ENCODE measurements around the gene MTA2. TPM values are rescaled to one million over a fixed set of nuclear protein-coding genes. Genes with fewer than 3 reads are reported as not detected.

MTA2 gene
- total and polyA plus RNA-seq, 10 of the 15 experiments (the other 5 are each of a cell fraction or from before 2014, with no cell fraction given), result 6.7 to 201 (median 113) TPM

GRCh38 chr11:62621567-62622470, 20.2 kb upstream of the MTA2 start, which contains the start of gene B3GAT3 (continued):
- TF ChIP-seq SIX5 (IDR thresholded peaks at IDR 0.05; ENCODE audit: low read depth, low read length, severe bottlenecking) (peak; percentile 20), NFYB (IDR thresholded peaks at IDR 0.05; ENCODE audit: insufficient read depth, low read depth, low read length) (no peak), USF1 (IDR thresholded peaks at IDR 0.05; ENCODE audit: borderline replicate concordance, extremely low read length, insufficient read depth, low read depth, low read length) (peak; percentile 74), CBFB (IDR thresholded peaks at IDR 0.05; ENCODE audit: low read depth) (peak; percentile 55; the same call in 1 of the 2 replicates), E2F4 (IDR thresholded peaks at IDR 0.05; ENCODE audit: low read depth, low read length) (peak; percentile 25; the same call in 1 of the 2 replicates), SMARCA5 (IDR thresholded peaks at IDR 0.05) (0 out of 2 replicates have a peak, but pooled peaks have one; percentile 39), BCL3 (IDR thresholded peaks at IDR 0.05; ENCODE audit: borderline replicate concordance, insufficient read depth, low read depth, low read length, poor library complexity, severe bottlenecking) (peak; percentile 87), DPF2 (IDR thresholded peaks at IDR 0.05) (peak; percentile 66; the same call in 1 of the 2 replicates), YY1 (IDR thresholded peaks at IDR 0.05; ENCODE audit: low read depth, low read length) (peak; percentile 78), ATF7 (IDR thresholded peaks at IDR 0.05; ENCODE audit: low read depth) (peak; percentile 99), HDAC6 (IDR thresholded peaks at IDR 0.05; ENCODE audit: unreplicated experiment) (no peak), ZNF384 (IDR thresholded peaks at IDR 0.05; ENCODE audit: borderline replicate concordance, low read depth, low read length) (no peak), SUPT20H (IDR thresholded peaks at IDR 0.05; ENCODE audit: borderline replicate concordance, control insufficient read depth, low read depth, low read length) (no peak), TCF12 (IDR thresholded peaks at IDR 0.05; ENCODE audit: low read depth, low read length) (peak; percentile 60; the same call in 1 of the 2 replicates), POLR2AphosphoS5 (IDR thresholded peaks at IDR 0.05; ENCODE audit: low read length) (peak; percentile 74; the same call in 1 of the 2 replicates), KAT2A (conservative IDR thresholded peaks at IDR 0.05; ENCODE audit: control insufficient read depth, low read depth, low read length) (no peak), SP1 (IDR thresholded peaks at IDR 0.05; ENCODE audit: low read depth, low read length) (peak; percentile 60), SUZ12 (IDR thresholded peaks at IDR 0.05; ENCODE audit: unreplicated experiment) (no peak), RBBP5 (conservative IDR thresholded peaks at IDR 0.05) (no peak), TARDBP (IDR thresholded peaks at IDR 0.05; ENCODE audit: borderline replicate concordance) (no peak), RCOR1 (conservative IDR thresholded peaks at IDR 0.05; ENCODE audit: low read depth, low read length) (no peak), MYC (IDR thresholded peaks at IDR 0.05; ENCODE audit: insufficient read depth, insufficient read length, insufficient replicate concordance, low read length, severe bottlenecking) (peak; percentile 44), SMAD5 (IDR thresholded peaks at IDR 0.05; ENCODE audit: low read depth) (no peak; the same call in 1 of the 2 replicates), FOS (IDR thresholded peaks at IDR 0.05; ENCODE audit: borderline replicate concordance, extremely low read depth, insufficient read length) (no peak), SMC3 (IDR thresholded peaks at IDR 0.05; ENCODE audit: borderline replicate concordance, low read length) (no peak), MAX (IDR thresholded peaks at IDR 0.05; ENCODE audit: low read depth, low read length) (peak; percentile 99)

All from GM12878 (cell line).